Measurements from ENCODE around the gene LPAR1. TPM values are rescaled to one million over a fixed set of nuclear protein-coding genes. Genes with fewer than 3 reads are reported as not detected.

LPAR1 gene
- total and polyA plus RNA-seq, 9 of the 15 experiments (the other 6 are each of a cell fraction or from before 2014, with no cell fraction given), result 0.13 TPM; not detected in 8

- no peak for DNase-seq (ENCODE audit: extremely low read depth in 1 of 4, low spot score in 3 of 4)
- BruUV-seq (replicated peaks), result no TSS peak
- WGBS (ENCODE audit: insufficient coverage, low coverage, missing lambda C conversion rate), result 0% methylated on average over 5 of the region's 5 CpGs
These were observed 99.2 kb downstream of the LPAR1 start for GRCh38 chr9:110939047-110939446.

GRCh38 chr9:110938242-110938641 lies 100.0 kb downstream of the LPAR1 start:
- no peaks in the 10 kb centered on the region for H3K4me1 ChIP-seq (replicated peaks in 1 of 2; ENCODE audit: control insufficient read depth in 2 of 2, insufficient read depth in 2 of 2, low read length in 2 of 2)
- CTCF ChIA-PET (ENCODE audit: low intra/inter-chr PET ratio), result no interaction called here
- DNase-seq (ENCODE audit: extremely low read depth in 1 of 4, low spot score in 3 of 4) (no peak), FAIRE-seq (no peak), ATAC-seq (no peak)
- in situ Hi-C loops (cut with MboI), result no loop called here
- TF ChIP-seq NCOA1 (IDR thresholded peaks at IDR 0.05; ENCODE audit: low read depth) (no peak), CEBPZ (IDR thresholded peaks at IDR 0.05; ENCODE audit: borderline replicate concordance, low read depth, low read length) (no peak), HINFP (tag; conservative IDR thresholded peaks at IDR 0.05; ENCODE audit: low read depth) (no peak)
- no peaks in the 10 kb centered on the region for H4K20me1 ChIP-seq (replicated peaks; ENCODE audit: control insufficient read depth, insufficient read depth, low read length)
- H3K9me3 ChIP-seq (replicated peaks; ENCODE audit: control insufficient read depth, insufficient read depth, low read depth, low read length), result no peaks in the 10 kb centered on the region
- no peak overlapping the region for H3K27ac ChIP-seq (ENCODE audit: extremely low read depth, low read depth, low read length)
- H3K27me3 ChIP-seq (ENCODE audit: control insufficient read depth in 2 of 2, insufficient read depth in 2 of 2, low read length in 2 of 2), result no peaks in the 10 kb centered on the region
- POLR2A ChIA-PET, result no interaction called here
- H3K36me3 ChIP-seq (ENCODE audit: control insufficient read depth, insufficient read depth, low read length), result no peaks in the 10 kb centered on the region
- 0% methylated on average over 3 of the region's 3 CpGs for WGBS (ENCODE audit: insufficient coverage, low coverage, missing lambda C conversion rate)
- no peak overlapping the region for H3K9ac ChIP-seq (ENCODE audit: insufficient read depth in 1 of 2, low read depth in 2 of 2, low read length in 2 of 2)
- H3K9me1 ChIP-seq (ENCODE audit: control insufficient read depth, insufficient read depth, low read length), result no peaks in the 10 kb centered on the region
- BruUV-seq (replicated peaks), result no TSS peak
- H3K4me3 ChIP-seq, result no peak overlapping the region
- H2AFZ ChIP-seq (ENCODE audit: low read depth, low read length), result no peak overlapping the region
- H3K79me2 ChIP-seq (ENCODE audit: control insufficient read depth, insufficient read depth, low read length), result no peaks in the 10 kb centered on the region
- intact Hi-C loops (cut with micrococcal nuclease), result no loop called here
- no peak overlapping the region for H3K4me2 ChIP-seq (ENCODE audit: insufficient read depth, low read length)

More at GRCh38 chr9:110939047-110939446, 99.2 kb downstream of the LPAR1 start:
- Histone ChIP-seq H3K4me1 (replicated peaks in 1 of 2; ENCODE audit: control insufficient read depth in 2 of 2, insufficient read depth in 2 of 2, low read length in 2 of 2) (no peaks in the 10 kb centered on the region), H3K9ac (ENCODE audit: insufficient read depth in 1 of 2, low read depth in 2 of 2, low read length in 2 of 2) (no peak overlapping the region), H3K9me3 (replicated peaks; ENCODE audit: control insufficient read depth, insufficient read depth, low read depth, low read length) (no peaks in the 10 kb centered on the region), H3K4me2 (ENCODE audit: insufficient read depth, low read length) (no peak overlapping the region), H3K27ac (ENCODE audit: extremely low read depth, low read depth, low read length) (no peak overlapping the region), H3K9me1 (ENCODE audit: control insufficient read depth, insufficient read depth, low read length) (no peaks in the 10 kb centered on the region), H2AFZ (ENCODE audit: low read depth, low read length) (no peak overlapping the region), H3K27me3 (ENCODE audit: control insufficient read depth in 2 of 2, insufficient read depth in 2 of 2, low read length in 2 of 2) (no peaks in the 10 kb centered on the region), H3K36me3 (ENCODE audit: control insufficient read depth, insufficient read depth, low read length) (no peaks in the 10 kb centered on the region), H4K20me1 (replicated peaks; ENCODE audit: control insufficient read depth, insufficient read depth, low read length) (no peaks in the 10 kb centered on the region), H3K4me3 (no peak overlapping the region), H3K79me2 (ENCODE audit: control insufficient read depth, insufficient read depth, low read length) (no peaks in the 10 kb centered on the region)
- ATAC-seq (no peak), FAIRE-seq (no peak)
- in situ Hi-C loops (cut with MboI), result no loop called here
- no peak for TF ChIP-seq E2F3 (CRISPR knock-in tag; IDR thresholded peaks at IDR 0.05)
- TF ChIP-seq SIN3A (IDR thresholded peaks at IDR 0.05; ENCODE audit: borderline replicate concordance in 2 of 2, control insufficient read depth in 1 of 2, low read depth in 2 of 2, low read length in 2 of 2), result no peak
- no peak for TF ChIP-seq BHLHE40 (IDR thresholded peaks at IDR 0.05; ENCODE audit: low read length)
- no peak for TF ChIP-seq ZBTB8A (IDR thresholded peaks at IDR 0.05; ENCODE audit: partially characterized antibody)
- no peak for TF ChIP-seq TARDBP (IDR thresholded peaks at IDR 0.05)
- no peak for TF ChIP-seq ZFP1 (CRISPR knock-in tag; IDR thresholded peaks at IDR 0.05)
- ChIA-PET CTCF (ENCODE audit: low intra/inter-chr PET ratio) (no interaction called here), POLR2A (no interaction called here)
- intact Hi-C loops (cut with micrococcal nuclease), result no loop called here

Data from K562 (cell line).